MV-4-11 (cell line): Measurements from ENCODE around the gene HADHA.

Experiments used
- DNase-seq: peaks from one replicate; lab custom pipeline; 2025; lab: John Stamatoyannopoulos, UW

The HADHA gene

DNA sequence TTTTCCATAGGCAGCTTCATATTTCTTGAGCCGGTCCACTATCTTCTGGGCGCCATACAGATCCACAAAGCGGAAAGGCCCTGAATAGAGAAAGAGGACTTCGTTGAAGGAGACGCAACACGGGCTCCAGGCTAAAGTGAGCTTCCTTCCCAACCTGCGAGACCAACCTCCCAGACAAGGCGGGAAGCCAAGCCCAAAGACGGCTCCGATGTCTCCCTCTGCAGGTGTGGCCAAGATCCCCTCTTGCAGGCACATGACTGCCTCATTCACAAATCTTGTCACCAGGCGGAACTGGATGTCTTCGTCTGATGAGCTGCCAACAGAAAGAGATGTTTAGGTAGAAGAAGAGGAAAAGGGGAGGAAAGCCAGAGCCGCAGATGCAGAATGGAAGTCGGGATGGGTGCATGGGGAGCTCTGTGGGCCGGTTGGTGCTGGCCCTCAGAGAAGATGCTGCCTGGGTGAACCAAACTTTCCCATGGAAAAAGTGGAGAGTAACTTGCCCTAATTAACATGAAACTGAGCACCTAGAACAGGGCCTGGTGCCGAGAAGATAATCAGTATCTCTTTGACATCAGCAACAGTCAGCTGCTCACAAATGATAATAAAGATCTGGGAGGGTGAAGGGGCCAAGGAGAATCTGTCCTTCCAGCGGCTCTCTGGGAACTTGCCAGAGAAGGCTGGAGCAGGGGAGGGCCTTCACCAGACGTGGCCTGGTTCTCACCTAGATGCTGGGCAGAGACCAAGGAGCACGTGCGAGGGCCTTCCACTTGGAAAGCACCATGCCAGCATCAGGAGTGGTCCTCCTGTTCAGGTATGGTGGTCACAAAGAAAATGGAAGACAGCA lies 52.9 kb downstream of the HADHA start:
- DNase-seq: no peak

DNA sequence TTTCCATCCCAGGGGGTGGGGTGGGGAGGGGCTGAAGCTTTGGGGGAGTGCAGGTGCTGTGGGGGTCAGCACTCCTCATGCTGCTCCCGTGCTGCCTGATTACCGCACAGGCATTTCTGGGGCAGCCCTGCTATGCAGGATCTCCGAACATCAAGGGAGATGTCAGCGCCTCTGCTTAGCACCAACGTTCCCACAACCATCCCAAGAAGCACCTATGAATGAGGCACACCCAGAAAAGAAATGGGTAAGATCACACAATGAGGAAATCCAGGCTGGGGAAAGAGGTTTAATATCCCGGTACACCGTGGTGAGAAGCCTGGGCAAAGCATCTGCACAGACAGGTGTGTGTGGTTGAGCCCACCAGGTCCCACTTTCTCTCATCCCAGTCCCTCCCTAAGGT lies 54.1 kb downstream of the HADHA start:
- DNase-seq: no peak

DNA sequence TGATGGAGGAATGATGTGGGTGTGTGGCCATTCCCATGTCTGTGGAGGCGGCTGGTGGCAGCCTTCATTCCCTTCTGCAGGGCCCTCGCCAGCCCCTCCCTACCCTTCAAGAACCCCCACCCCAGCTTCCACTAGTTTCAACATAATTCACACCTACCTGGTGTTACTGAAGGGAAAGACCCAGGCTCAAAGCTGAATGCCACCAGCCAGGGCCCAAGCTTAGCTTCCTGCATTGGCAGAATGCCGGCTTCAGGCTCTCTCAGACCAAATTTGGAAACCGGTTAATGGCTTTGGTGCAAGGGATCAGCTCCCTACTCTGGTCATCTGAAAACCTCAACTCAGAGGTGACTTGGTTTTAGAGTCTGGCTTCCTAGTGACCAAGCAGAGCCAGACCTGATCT lies 54.7 kb downstream of the HADHA start:
- no peak for DNase-seq

DNA sequence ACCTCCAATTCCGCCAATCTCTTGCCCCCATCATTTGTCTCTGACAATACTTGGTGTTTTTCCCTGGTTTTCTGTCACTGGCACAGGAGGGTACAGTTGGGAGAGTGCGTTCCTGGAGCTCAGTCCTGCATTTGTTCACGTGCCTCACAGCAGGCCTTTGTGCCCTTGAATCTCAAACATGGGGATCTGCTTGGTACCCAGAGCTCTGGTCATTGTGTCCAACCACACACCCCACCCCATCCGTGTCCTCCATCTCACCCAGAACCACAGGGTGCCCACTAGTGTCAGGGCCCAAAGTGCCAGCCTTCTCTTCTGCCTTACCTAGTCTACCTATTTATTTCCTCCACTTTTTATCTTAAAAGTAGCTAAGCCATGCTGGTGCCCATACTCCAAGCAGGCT lies 55.3 kb downstream of the HADHA start:
- no peak for DNase-seq

DNA sequence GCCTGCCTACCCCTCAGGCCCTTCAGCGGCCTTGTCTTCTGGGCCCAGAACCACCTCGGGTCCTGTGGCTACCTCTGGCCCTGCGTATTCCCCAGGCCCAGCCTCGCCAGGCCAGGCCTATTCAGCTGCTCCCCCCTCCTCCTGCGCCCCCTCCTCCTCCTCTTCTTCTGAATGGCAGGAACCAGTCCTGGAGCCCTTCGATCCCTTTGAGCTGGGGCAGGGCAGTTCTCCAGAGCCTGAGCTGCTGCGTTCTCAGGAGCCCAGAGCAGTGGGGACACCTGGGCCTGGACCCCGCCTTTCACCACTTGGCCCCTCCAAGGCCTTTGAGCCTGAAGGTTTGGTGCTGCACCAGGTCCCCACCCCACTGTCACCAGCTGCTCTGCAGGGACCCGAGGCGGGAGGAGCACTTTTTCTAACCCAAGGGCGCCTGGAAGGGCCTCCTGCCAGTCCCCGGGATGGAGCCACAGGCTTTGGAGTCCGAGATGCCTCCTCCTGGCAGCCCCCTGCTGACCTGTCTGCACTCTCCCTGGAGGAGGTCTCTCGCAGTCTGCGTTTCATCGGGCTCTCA lies 56.8 kb downstream of the HADHA start:
- DNase-seq: no peak

DNA sequence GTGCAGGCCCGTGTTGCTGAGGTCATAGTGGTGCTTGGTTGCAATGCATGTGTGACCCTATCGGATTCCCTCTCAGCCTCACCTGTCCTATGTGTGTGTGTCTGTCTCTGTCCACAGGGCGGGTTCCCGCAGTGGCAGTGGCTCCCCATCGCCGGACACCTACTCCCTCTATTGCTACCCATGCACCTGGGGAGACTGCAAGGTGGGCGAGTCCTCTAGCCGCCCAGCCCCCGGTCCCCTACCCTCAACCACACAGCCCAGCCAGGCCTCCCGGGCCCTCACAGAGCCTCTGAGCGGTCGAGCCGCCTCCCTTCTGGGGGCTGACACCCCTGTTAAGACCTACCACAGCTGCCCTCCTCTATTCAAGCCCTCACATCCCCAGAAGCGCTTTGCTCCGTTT lies 57.3 kb downstream of the HADHA start:
- DNase-seq: no peak

DNA sequence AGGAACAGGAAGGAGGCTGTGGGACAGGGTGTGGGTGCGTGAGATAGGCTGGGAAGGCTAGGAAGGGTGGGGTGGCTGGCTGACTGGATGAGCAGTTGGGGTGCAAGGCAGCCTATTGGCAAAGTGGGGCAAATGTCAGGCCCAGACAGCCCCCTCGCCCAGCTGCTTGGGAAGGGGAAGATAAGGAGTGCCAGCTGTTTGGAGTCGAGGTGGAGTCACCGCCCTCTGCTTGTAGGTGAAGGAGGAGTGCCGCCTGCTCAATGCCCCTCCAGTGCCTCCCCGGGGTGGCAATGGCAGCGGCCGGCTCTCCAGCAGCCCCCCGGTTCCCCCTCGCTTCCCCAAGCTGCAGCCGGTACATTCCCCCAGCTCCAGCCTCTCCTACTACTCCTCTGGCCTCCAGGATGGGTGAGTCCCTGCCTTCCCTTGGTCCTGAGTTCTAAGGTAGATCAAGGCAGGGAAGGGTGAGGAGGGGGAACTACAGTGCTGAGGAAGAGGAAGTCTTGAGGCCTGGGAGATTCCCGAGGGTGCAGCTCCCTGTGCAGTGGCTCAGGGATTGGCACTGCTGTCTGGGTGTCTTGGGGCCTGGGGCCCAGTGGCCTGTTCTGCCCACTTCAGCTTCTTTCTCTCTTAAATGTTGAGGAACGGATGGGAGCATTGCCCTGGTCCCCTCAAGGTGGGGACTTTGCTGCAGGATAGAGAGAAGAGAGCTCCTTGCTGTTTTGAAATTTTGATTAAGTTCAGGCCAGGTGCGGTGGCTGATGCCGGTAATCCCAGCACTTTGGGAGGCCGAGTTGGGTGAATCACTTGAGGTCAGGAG lies 58.3 kb downstream of the HADHA start:
- no peak for DNase-seq

DNA sequence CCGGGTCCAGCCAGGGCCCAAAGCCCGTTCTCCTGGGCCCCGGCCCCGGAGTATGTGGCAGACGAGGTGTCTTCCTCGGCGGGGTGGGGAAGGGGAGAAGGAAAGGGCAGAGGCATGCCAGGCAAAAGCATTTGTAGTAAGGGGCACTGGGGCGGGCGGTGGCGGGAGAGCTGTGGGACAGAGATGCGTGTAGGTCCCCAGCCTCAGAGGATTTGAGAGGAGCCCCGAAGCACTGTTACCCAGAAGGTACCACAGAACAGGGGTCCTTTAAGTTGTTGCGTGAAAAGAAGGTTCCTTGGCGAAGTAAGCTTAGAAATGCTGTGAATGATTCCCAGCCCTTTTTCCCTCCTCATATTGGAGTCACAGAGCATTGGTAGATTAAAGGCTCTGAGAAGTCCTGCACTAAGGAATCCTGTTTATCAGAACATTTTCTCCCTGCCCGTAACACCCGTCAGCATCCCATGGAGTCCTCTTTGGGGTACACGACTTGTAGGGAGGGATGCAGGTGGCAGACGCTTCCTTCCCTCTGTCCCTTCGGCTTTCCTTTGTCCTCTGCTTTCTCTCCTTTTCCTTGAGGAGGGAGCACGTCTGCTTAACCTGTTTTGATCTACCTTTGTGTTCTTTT lies 59.0 kb downstream of the HADHA start:
- DNase-seq: no peak

DNA sequence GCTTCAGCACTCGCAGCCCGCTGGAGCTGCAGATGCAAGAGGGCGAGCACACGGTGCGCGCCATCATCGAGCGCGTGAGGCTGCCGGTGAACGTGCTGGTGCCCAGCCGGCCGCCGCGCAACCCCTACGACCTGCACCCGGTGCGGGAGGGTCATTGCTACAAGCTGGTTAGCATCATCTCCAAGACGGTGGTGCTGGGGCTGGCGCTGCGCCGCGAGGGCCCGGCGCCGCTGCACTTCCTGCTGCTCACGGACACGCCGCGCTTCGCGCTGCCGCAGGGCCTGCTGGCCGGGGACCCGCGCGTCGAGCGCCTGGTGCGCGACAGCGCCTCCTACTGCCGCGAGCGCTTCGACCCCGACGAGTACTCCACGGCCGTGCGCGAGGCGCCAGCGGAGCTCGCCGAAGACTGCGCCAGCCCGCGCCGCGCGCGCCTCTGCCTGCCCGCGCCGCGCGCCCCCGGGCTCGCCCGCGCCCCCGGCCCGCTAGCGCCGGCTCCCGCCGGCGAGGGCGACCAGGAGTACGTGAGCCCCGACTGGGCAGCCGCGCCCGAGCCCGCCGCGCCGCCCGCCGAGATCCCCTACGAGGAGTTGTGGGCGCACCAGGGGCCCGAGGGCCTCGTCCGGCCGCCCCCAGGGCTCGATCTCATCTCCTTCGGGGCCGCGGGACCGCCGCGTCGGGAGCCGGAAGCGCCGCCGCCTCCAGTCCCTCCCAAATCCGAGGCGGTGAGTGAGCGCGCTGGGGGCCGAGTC lies 59.7 kb downstream of the HADHA start:
- peak; percentile 80 for DNase-seq

DNA sequence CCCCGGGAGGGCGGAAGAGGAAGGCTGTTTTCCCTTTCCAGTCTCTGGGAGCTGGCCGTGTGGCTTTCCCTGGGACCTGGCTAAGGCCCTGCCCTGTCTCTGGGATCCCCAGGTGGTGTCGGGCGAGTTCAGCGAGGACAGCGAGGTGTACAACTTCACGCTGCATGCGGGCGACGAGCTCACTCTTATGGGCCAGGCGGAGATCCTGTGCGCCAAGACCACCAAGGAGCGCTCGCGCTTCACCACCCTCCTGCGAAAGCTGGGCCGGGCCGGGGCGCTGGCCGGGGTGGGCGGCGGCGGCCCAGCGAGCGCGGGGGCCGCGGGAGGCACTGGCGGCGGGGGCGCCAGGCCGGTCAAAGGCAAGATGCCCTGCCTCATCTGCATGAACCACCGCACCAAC lies 60.3 kb downstream of the HADHA start:
- DNase-seq: no peak

DNA sequence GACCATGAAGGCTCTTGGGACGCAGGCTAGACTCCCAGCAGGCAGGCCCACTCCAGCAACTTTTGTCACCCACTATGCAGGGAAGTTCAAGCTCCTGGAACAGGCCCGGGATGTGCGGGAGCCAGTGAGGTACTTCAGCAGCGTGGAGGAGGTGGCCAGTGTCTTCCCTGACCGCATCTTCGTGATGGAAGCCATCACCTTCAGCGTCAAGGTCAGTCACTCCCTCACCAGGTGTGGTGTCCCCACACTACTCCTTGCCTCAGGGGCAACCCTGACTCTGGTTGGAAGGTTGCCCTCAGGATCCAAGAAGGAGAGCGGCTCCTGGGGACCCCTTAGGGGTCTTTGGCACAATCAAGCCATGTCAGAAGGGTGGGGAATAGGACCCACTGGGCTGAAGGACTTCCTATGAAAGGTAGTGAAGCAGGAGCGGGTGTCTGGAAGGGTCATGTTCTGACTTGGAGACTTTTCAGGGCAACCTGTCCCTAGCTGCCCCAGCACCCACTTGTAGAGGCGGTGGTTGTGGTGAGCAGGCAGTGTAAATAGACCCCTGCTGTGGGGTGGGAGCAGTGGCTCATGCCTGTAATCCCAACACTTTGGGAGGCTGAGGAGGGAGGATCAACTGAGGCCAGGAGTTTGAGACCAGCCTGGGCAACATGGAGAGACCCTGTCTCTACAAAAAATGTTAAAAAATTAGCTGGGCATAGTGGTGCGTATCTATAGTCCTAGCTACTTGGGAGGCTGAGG lies 61.4 kb downstream of the HADHA start:
- DNase-seq: no peak

DNA sequence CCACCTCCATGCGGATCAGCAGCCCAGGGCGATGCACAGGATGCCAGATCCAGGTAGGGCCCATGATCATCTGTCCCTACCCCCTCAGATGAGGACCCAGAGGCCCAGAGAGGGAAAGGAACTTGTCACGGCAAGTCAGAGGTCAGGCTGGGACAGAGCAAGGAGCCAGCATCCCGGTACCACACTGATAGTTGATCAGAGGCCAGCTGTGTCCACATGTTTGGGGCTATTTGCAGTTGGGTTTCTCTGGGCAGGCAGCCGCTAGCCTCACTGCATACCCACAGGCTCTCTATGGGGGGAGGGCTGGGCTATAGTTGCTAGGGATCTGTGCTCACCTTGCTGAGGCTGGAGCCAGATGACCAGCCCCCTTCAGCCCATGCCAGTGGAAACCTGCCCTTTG lies 62.0 kb downstream of the HADHA start:
- no peak for DNase-seq

DNA sequence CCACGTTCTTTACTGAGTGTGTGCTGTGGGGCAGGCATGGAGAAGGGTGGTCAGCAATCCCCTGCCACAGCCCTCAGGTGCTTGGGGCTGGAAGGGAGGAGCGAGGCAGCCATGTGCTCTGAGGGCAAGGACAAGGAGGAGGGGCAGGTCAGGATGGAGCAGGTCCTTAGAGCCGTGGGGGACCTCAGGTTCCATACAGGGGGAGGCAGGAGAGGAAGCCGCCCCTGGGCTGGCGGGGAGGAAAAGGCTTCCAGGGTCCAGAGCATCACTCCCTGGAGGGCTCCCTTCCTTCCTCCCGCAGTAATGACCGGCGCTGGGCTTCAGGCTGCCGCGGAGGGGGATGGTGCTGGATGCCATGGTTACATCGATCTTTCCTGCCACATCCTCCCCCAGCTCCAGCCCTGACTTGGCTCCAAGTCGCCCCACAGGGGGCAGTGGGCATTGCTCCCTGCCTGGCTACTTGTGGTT lies 65.0 kb downstream of the HADHA start:
- DNase-seq: no peak

DNA sequence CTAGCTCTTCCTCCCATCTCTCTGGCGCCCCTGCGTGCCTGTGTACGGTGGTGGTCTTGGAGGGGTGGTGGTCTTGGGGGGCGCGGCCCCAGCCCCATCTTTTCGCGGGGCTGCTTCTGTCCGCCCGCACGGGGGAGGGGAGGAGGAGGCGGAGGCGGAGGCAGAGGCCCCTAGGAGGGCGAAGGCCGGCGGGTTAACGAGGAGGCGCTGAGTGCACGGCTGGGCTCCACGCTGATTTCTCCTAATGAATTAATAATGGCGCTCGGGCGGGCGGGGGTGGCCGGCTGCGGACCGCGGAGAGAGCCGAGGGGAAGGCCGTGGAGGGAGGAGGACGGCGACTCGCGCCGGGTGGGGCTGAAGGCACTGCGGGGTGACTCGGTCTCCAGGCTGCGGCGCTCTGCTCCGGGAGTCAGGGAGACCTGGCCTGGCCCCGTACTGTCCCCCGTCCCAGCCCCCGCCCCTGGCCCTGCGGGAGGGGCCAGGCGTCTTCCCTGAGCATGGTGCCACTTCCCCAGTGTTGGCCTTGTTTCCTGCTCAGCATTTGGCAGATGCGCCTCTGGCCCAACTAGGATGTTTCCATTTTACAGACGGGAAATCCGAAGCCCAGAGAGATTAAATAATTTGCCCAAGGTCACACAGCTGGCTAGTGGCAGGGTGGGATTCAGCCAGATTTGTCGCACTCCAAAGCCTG lies 65.5 kb downstream of the HADHA start:
- DNase-seq: peak; percentile 32

DNA sequence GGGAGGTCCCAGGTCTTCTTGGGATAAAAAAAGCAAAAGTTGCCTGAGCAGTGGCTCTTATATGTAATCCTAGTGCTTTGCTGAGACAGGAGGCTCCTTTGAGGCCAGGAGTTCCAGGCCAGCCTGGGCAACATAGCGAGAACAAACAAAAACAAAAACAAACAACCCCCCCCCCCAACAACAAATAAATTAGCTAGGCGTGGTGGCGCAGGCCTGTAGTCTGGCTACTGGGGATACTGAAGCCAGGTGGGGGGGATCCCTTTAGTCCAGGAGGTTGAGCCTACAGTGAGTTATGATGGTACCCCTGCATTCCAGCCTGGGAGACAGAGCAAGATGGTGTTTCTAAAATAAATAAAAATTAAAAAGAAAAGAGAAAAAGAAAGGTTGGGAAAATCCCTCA lies 66.2 kb downstream of the HADHA start:
- no peak for DNase-seq

DNA sequence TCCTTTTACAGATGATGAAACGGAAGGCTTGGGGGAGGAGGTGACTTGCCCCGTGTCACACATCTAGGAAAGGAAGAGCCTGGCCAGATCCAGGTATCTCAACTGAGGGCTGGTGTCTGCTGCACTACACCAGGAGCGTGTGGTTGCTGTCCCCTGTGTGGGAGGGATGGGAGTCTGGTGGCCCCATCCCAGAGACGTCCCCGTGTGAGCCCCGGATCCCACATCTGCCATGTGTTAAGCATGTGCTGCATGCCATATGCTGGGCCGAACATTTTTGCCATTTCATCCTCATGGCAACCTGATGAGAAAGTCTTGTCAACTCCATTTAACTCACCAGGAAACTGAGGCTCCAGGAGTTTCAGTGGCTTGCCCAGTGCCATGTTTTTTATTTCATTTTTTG lies 67.3 kb downstream of the HADHA start:
- no peak for DNase-seq

DNA sequence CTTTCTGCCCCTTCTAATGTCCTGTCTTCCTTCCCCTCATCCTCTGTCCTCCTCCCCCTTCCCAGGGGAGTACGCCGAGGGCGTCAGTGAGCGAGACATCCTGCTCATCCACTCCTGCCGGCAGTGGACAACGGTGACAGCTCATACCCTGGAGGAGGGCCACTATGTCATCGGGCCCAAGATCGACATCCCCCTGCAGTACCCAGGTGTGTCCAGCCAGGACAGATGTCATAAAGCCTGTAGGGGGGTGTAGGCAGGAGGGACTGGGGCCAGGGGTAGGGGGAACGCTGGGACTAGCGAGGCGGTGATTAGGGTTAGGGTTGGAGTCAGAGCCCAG lies 68.2 kb downstream of the HADHA start:
- DNase-seq: no peak

DNA sequence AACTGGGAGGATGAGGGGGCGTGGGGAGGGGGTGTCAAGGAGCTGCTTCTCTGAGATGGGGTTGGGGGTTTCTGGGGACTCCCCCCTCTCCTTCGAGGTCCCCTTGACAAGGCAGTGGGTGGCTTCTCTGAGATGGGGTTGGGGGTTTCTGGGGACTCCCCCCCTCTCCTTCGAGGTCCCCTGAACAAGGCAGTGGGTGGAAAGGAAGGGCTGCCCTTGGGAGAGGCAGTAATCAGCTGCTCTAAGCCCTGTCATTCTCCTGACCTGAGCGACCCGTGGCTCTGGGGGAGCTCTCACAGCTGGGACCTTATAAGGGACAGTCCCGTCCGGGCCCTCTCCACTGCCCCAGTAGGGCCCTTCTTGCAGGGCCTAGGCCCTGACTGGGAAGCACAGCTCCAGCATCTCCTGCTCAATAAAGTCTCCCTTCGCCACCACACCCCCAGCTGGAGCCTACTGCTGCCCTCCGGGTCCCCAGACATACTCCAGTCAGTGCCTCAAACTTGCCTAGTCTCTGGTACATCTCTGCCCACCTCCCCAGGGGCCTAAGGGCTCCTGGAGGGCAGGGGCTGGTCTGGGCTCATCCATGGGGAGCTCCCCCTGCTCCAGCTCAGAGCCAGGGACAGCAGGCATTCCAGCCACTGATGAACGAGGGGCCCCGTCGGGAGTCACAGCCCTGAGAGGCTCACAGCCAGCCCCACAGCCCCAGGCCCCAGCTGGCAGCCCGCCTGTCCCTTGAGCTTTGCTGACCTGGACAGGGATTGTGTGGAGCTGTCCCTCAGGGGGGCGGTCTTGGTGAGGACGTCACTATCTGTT lies 68.8 kb downstream of the HADHA start:
- no peak for DNase-seq

DNA sequence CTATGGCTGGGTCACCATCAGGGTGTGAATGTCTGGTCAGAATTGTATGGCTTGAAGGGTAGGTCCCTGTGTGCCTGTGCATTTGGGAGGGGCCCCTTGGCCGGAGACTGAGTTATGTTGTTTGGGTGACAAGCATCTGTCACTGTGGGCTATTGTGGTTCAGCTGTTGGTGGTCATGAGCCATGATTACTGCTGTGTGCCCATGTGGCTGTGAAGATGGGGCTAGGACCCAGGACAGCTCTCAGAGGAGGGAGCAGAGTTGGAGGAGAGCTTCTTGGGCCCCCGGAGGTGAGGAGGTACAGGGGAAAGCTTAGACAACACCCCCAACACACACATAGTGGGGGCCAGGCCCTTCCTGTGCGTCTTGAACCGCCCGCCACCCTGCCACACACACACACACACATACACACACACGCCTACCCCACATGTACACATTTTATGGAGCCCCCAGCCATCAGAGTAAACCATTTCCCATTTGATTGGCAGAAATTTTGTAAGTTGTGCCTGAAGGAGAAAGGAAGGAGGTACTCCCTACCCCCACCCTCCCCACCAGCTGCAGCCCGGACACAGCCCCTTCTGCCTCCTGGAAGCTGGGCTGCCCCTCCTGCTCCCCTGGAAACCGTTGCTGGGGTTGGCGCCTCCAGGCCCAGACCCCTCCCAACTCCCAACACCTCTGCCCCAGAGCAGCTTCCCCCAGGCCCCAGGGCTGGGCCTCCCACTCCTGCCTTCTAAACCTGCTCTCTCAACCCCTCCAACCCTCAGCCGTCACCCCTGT lies 69.6 kb downstream of the HADHA start:
- no peak for DNase-seq
